ENCODE results near the gene MLIP. TPM values are rescaled to one million over a fixed set of nuclear protein-coding genes. Genes with fewer than 3 reads are reported as not detected.

Gene MLIP
- total RNA-seq, 4 donors from 2014 or later: 182 to 383 (median 296) TPM

DNA sequence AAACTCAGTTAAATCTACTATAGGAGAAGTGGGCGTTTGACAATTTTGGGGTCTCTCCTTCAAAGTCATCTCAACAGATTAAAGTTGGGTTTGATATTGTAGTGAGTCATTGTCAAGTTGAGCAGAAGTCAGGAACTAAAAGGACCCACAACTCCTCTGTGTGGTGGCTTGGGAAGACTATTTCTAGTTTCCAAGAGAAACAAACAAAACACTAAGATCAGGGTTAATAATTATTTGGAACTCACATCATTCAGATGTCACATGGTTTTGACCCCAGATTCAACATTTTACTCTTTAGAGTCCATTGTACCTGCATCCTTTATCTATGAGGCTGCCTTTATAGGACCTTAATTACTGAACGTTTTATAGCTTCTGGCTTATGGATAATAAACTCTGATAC lies 151.7 kb downstream of the MLIP start:
- no peak overlapping the region for H3K27ac ChIP-seq
- H3K4me3 ChIP-seq: no peak overlapping the region
- H3K27me3 ChIP-seq: no peaks in the 10 kb centered on the region
- H3K9me3 ChIP-seq: no peaks in the 10 kb centered on the region
- 56 to 57% methylated on average over 2 of the region's 2 CpGs for WGBS, 2 donors
- no peak for TF ChIP-seq EP300 (IDR thresholded peaks at IDR 0.05)
- TF ChIP-seq POLR2A (IDR thresholded peaks at IDR 0.05): no peak
- TF ChIP-seq, protein P1, sequence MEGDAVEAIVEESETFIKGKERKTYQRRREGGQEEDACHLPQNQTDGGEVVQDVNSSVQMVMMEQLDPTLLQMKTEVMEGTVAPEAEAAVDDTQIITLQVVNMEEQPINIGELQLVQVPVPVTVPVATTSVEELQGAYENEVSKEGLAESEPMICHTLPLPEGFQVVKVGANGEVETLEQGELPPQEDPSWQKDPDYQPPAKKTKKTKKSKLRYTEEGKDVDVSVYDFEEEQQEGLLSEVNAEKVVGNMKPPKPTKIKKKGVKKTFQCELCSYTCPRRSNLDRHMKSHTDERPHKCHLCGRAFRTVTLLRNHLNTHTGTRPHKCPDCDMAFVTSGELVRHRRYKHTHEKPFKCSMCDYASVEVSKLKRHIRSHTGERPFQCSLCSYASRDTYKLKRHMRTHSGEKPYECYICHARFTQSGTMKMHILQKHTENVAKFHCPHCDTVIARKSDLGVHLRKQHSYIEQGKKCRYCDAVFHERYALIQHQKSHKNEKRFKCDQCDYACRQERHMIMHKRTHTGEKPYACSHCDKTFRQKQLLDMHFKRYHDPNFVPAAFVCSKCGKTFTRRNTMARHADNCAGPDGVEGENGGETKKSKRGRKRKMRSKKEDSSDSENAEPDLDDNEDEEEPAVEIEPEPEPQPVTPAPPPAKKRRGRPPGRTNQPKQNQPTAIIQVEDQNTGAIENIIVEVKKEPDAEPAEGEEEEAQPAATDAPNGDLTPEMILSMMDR (IDR thresholded peaks at IDR 0.05): no peak
- no peak for DNase-seq (ENCODE audit: low spot score in 2 of 2)
- no peaks in the 10 kb centered on the region for H3K4me1 ChIP-seq
- H3K36me3 ChIP-seq: no peaks in the 10 kb centered on the region

DNA sequence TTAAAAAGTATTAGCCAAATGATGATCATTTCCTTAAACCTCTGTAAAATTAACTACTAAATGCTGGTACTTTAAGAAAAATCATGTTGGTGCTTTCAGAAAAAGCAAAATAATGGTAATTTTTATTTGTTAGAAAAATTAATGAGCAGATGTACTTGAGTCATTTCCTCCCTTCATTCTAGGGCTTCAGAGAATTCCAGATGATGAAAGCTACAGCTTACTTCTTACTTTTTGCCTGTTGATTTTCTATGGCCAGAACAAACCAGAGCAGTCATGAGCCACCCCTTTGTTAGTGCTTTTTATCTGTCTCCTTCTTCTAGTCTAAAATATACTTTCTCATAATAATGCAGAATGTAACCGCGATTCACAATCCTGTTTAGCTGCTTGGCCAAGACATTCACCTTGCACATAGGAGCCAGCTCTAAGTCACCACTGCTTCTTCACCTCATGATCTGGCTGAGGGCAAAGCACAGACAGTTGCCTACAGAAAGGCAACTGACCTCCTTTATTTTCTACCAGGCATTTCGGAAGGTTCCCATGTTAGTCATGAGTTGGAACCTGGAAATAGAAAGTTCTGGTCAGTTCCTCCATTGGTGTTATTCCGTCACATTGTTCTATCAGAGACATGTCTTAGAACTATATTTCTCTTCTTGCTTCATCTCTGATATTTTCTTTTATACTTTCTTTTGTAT lies 153.5 kb downstream of the MLIP start:
- H3K36me3 ChIP-seq: no peaks in the 10 kb centered on the region
- H3K4me1 ChIP-seq: peaks cover 0 to 2% (median 0%) of the 10 kb centered on the region in 4 donors
- no peak for TF ChIP-seq EP300 (IDR thresholded peaks at IDR 0.05)
- TF ChIP-seq, protein P1 (IDR thresholded peaks at IDR 0.05): no peak
- no peak for TF ChIP-seq POLR2A (IDR thresholded peaks at IDR 0.05)
- WGBS, 2 donors: 85 to 97% methylated on average over 4 of the region's 4 CpGs
- DNase-seq (ENCODE audit: low spot score in 2 of 2): no peak
- H3K9me3 ChIP-seq: no peaks in the 10 kb centered on the region
- H3K4me3 ChIP-seq: no peak overlapping the region
- H3K27ac ChIP-seq: no peak overlapping the region
- H3K27me3 ChIP-seq: no peaks in the 10 kb centered on the region

DNA sequence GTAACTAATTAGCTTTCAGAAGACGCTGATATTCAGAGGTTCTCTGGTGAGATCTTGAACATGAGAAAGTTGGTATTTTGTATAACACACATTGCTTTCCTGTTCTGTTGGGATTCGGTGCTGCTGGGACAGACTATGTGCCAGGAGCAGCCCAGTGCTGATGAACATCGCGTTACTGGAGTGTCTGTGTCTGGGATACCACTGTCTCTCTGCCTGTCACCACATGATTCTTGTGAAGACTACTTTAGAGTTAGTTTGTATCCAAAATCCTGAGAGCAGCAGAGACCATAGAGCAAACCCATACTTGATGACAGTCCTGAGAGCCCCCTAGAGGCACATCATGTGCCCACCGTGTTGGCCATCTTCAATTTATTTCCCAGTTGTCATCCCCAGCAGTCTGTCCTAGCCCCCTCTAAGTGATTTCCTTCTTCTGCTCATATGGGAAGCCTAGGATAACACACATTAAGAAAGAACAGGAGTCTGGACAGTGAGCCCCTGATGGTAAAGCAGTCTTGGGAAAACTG lies 155.2 kb downstream of the MLIP start:
- Histone ChIP-seq H3K4me1 (peaks cover 0 to 5% (median 0%) of the 10 kb centered on the region in 4 donors), H3K9me3 (no peaks in the 10 kb centered on the region), H3K36me3 (no peaks in the 10 kb centered on the region), H3K27ac (no peak overlapping the region), H3K27me3 (no peaks in the 10 kb centered on the region), H3K4me3 (no peak overlapping the region)
- TF ChIP-seq EP300 (IDR thresholded peaks at IDR 0.05) (no peak), POLR2A (IDR thresholded peaks at IDR 0.05) (no peak)
- TF ChIP-seq, protein P1 (IDR thresholded peaks at IDR 0.05): no peak
- 72 to 82% methylated on average over 5 of the region's 5 CpGs for WGBS, 2 donors
- no peak for DNase-seq (ENCODE audit: low spot score in 2 of 2)

DNA sequence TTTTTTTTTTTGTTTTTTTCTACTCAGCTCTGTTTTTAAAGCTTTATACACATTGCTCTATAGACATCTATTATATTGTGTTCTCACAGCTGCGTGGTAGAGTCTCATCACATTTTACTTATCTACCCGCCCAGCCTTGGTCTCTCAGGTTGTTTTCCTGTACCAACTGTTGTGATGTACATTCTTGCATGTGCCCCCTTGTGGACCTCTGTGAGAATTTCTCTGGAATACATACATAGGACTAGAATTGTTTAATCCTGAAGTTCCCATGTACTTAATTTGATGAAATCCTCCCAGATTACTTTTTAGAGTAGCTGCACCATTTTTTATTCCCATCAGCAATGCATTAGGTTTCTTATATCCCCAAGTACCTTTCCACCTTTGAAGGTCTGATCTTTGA lies 156.6 kb downstream of the MLIP start:
- H3K27ac ChIP-seq: no peak overlapping the region
- H3K4me1 ChIP-seq: peaks cover 0 to 5% (median 0%) of the 10 kb centered on the region in 4 donors
- H3K36me3 ChIP-seq: no peaks in the 10 kb centered on the region
- H3K9me3 ChIP-seq: no peaks in the 10 kb centered on the region
- H3K4me3 ChIP-seq: no peak overlapping the region
- no peak for DNase-seq (ENCODE audit: low spot score in 2 of 2)
- 60 to 66% methylated on average over 2 of the region's 2 CpGs for WGBS, 2 donors
- H3K27me3 ChIP-seq: no peaks in the 10 kb centered on the region
- TF ChIP-seq POLR2A (IDR thresholded peaks at IDR 0.05): no peak
- TF ChIP-seq, protein P1 (IDR thresholded peaks at IDR 0.05): peak in 1 of 5 experiments; percentile 30

DNA sequence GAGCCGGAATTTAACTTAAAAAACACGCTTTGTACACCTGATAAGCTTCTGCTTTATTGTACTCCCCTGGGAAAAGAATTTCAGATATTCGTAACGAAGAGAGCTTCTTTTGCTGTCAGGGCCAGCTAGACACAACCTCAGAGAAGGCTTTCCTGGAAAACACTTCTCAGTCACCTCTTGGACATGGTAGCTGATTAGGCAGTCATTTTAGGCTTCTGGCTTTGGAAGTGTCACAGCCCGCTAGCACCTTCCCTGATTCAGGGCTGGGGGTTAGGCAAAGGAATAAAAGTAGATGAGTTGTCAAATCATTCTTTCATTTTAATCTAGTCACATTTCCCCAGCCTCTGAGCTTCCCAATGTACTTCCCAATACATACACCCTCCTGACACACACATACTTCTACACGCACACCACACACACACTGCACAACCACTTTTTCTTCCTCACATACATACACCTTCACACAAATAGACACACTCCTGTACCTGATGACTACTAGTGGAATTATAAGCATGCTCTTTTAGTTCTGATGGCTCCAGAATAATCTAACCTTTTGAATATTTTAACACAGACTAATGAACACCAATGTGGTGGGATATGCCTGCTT lies 162.1 kb downstream of the MLIP start:
- WGBS, 2 donors: 96 to 97% methylated on average over 6 of the region's 6 CpGs

More for the DNA sequence above, 162.1 kb downstream of the MLIP start:
- H3K27me3 ChIP-seq: no peaks in the 10 kb centered on the region
- H3K4me3 ChIP-seq: no peak overlapping the region
- no peaks in the 10 kb centered on the region for H3K36me3 ChIP-seq
- H3K4me1 ChIP-seq: peaks cover 0 to 5% (median 0%) of the 10 kb centered on the region in 4 donors
- no peak for DNase-seq (ENCODE audit: low spot score in 2 of 2)
- H3K9me3 ChIP-seq: no peaks in the 10 kb centered on the region
- H3K27ac ChIP-seq: no peak overlapping the region
- TF ChIP-seq POLR2A (IDR thresholded peaks at IDR 0.05) (no peak), EP300 (IDR thresholded peaks at IDR 0.05) (no peak)
- TF ChIP-seq, protein P1 (IDR thresholded peaks at IDR 0.05): no peak
